ENCODE data around the gene HIVEP3.

Gene HIVEP3

DNA sequence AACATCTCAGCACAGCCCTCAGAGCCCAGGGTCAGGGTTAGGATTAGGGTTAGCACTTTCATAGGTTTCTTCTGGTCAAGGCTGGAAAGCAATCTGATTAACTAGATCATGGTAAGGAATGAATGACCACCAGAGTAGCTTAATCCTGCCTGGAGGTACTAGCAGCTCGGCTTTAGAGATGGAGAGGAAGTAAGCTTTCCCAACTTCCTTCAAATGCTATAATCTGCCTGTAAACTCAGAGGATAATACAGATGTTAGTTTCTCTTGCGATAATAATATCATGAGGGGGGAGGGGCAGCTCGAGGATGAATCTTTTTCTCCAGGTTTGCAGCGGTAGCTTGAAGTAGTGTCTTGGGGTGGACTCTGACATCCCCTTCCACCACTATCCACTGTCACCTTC lies 194.9 kb downstream of the HIVEP3 start:
- DNase-seq (ENCODE audit: low read depth), result no peak
- no peak overlapping the region for H3K4me3 ChIP-seq (ENCODE audit: low read length)
- TF ChIP-seq CTCF (IDR thresholded peaks at IDR 0.05; ENCODE audit: insufficient read depth, low read depth, low read length, missing control alignments), result no peak

- H3K4me3 ChIP-seq (ENCODE audit: low read length), result no peak overlapping the region
- DNase-seq (ENCODE audit: low read depth), result no peak
- TF ChIP-seq CTCF (IDR thresholded peaks at IDR 0.05; ENCODE audit: insufficient read depth, low read depth, low read length, missing control alignments), result no peak
Measured at GRCh38 chr1:41722184-41722583, 196.5 kb downstream of the HIVEP3 start.

DNA sequence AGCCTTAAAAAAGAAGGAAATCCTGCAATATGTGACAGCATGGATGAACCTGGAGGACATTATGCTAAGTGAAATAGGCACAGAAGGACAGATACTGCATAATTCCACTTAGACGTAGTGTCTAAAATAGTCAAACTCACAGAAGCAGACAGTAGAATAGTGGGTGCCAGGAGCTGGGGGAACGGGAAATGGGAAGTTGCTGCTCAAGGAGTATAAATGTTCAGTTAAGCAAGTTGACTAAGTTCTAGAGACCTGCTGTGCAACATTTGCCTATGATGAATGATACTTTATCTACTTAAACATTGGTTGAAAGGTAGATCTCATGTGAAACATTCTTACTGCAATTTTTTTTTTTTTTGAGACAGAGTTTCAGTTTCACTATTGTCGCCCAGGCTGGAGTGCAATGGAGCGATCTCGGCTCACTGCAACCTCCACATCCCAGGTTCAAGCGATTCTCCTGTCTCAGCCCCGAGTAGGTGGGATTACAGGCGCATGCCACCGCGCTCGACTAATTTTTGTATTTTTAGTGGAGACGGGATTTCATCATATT lies 197.8 kb downstream of the HIVEP3 start:
- TF ChIP-seq CTCF (IDR thresholded peaks at IDR 0.05; ENCODE audit: insufficient read depth, low read depth, low read length, missing control alignments), result no peak
- no peak overlapping the region for H3K4me3 ChIP-seq (ENCODE audit: low read length)

DNA sequence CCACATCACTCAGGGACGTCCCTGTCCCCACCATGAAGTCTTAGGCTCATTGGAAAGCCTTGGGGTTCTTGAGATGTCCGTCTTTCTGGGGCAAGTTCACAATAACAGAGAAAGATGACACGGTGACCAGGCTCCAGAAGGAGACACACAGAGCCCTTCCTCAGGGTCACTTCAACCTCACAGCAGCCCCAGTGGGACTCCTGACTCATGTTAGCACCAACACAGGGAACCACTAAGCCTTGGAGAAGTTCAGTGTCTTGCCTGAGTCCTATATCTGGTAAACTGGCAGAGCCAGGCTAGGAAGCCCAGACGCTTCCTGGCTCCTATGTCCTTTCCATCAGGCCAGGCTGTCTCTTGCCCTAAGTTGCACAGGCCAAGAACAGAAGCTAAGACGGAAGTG lies 199.1 kb downstream of the HIVEP3 start:
- no peak for TF ChIP-seq CTCF (IDR thresholded peaks at IDR 0.05; ENCODE audit: insufficient read depth, low read depth, low read length, missing control alignments)
- DNase-seq (ENCODE audit: low read depth), result no peak
- H3K4me3 ChIP-seq (ENCODE audit: low read length), result no peak overlapping the region

More for the DNA sequence above, 197.8 kb downstream of the HIVEP3 start:
- DNase-seq (ENCODE audit: low read depth), result no peak

DNA sequence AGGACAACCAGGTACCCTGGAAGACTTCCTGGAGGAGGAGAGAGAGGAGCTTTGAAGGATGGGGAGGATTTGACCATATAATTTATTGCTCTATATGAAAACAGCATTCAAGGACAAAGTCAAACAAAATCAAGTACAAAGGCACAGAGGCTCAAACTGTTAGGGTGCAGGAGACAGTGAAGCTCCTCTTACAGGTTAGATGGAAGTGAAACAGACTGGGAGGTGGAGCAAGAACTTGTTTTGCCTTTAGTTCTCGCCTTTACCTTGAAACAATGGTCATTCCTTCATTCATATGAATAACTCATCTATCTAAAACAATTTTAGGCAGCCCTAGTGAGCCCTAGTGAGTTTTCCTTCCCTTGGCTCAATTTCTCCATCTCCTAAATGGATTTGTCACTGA lies 199.6 kb downstream of the HIVEP3 start:
- DNase-seq (ENCODE audit: low read depth), result no peak
- no peak overlapping the region for H3K4me3 ChIP-seq (ENCODE audit: low read length)
- no peak for TF ChIP-seq CTCF (IDR thresholded peaks at IDR 0.05; ENCODE audit: insufficient read depth, low read depth, low read length, missing control alignments)

- TF ChIP-seq CTCF (IDR thresholded peaks at IDR 0.05; ENCODE audit: insufficient read depth, low read depth, low read length, missing control alignments), result no peak
- DNase-seq (ENCODE audit: low read depth), result peak; percentile 49
- no peak overlapping the region for H3K4me3 ChIP-seq (ENCODE audit: low read length)
Measured at GRCh38 chr1:41718497-41718896, 200.2 kb downstream of the HIVEP3 start.

Measured in epithelial cell of esophagus (primary cell).